ENCODE results near the gene ANKRD31.
"Not testable (repeated sequence)": the region's sequence is repeated elsewhere in the genome, so short reads cannot be mapped to it uniquely, and the experiment has no call there.

ANKRD31 gene

DNA sequence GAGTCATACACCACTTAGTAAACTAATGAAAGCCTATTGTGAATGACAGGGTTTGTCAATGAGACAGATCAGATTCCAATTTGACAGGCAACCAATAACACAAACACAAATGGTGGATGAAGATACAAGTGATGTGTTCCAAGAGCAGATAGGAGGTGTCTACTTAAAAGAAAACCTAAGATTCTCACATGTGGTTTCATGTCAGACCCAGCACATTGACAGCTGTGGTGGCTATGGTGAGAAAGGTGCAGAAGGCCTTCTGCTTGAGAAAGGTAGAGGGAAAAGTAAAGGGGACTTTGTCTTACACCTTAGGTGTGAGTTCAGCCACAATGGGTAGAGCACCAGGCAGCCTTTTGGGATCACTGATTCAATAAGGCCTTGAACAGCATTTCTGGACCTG, 11.2 kb downstream of the ANKRD31 start:
- no peak overlapping the region for H2AFZ ChIP-seq (ENCODE audit: low read length)
- H3K9me2 ChIP-seq (replicated peaks; ENCODE audit: low read depth, low read length), result no peaks in the 10 kb centered on the region
- no peak overlapping the region for H3K4me3 ChIP-seq (ENCODE audit: low read length, poor library complexity, severe bottlenecking)
- H3K4me2 ChIP-seq (ENCODE audit: low read depth, low read length, poor library complexity, severe bottlenecking), result no peak overlapping the region
- no peaks in the 10 kb centered on the region for H3K27me3 ChIP-seq (ENCODE audit: insufficient read depth, low read length, poor library complexity, severe bottlenecking)
- no peaks in the 10 kb centered on the region for H3K9me3 ChIP-seq (ENCODE audit: insufficient read depth, low read depth, low read length)
- H3K79me2 ChIP-seq (ENCODE audit: insufficient read depth, low read length), result no peaks in the 10 kb centered on the region
- no peaks in the 10 kb centered on the region for H3F3A ChIP-seq (ENCODE audit: low read depth)
- H3K4me1 ChIP-seq (ENCODE audit: insufficient read depth, low read length, poor library complexity, severe bottlenecking), result peaks cover 11% of the 10 kb centered on the region
- no peaks in the 10 kb centered on the region for H3K36me3 ChIP-seq (ENCODE audit: insufficient read depth, low read length)
- no peaks in the 10 kb centered on the region for H4K20me1 ChIP-seq (ENCODE audit: insufficient read depth, low read length, poor library complexity, severe bottlenecking)
- no peak for TF ChIP-seq EZH2phosphoT487 (IDR thresholded peaks at IDR 0.05; ENCODE audit: borderline replicate concordance)
- TF ChIP-seq, protein P1, sequence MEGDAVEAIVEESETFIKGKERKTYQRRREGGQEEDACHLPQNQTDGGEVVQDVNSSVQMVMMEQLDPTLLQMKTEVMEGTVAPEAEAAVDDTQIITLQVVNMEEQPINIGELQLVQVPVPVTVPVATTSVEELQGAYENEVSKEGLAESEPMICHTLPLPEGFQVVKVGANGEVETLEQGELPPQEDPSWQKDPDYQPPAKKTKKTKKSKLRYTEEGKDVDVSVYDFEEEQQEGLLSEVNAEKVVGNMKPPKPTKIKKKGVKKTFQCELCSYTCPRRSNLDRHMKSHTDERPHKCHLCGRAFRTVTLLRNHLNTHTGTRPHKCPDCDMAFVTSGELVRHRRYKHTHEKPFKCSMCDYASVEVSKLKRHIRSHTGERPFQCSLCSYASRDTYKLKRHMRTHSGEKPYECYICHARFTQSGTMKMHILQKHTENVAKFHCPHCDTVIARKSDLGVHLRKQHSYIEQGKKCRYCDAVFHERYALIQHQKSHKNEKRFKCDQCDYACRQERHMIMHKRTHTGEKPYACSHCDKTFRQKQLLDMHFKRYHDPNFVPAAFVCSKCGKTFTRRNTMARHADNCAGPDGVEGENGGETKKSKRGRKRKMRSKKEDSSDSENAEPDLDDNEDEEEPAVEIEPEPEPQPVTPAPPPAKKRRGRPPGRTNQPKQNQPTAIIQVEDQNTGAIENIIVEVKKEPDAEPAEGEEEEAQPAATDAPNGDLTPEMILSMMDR (conservative IDR thresholded peaks at IDR 0.05; ENCODE audit: low read length), result no peak
- no peak overlapping the region for H3K9ac ChIP-seq (ENCODE audit: low read depth, low read length, poor library complexity, severe bottlenecking)

DNA sequence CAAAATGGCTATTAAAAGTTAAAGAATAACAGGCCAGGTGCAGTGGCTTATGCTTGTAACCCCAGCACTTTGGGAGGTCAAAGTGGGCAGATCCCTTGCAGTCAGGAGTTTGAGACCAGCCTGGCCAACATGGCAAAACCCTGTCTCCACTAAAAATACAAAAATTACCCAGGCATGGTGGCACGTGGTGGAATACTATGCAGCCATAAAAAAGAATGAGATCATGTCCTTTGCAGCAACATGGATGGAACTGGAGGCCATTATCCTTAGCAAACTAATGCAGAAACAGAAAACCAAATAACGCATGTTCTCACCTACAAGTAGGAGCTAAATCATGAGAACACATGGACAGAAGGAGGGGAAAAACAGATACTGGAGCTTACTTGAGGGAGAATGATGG, 15.9 kb downstream of the ANKRD31 start:
- H3K4me2 ChIP-seq (ENCODE audit: low read depth, low read length, poor library complexity, severe bottlenecking); H2AFZ ChIP-seq (ENCODE audit: low read length); H3K27me3 ChIP-seq (ENCODE audit: insufficient read depth, low read length, poor library complexity, severe bottlenecking); H3K9ac ChIP-seq (ENCODE audit: low read depth, low read length, poor library complexity, severe bottlenecking); H3K36me3 ChIP-seq (ENCODE audit: insufficient read depth, low read length); H3K9me2 ChIP-seq (replicated peaks; ENCODE audit: low read depth, low read length); H3K4me3 ChIP-seq (ENCODE audit: low read length, poor library complexity, severe bottlenecking); H3K79me2 ChIP-seq (ENCODE audit: insufficient read depth, low read length); H3F3A ChIP-seq (ENCODE audit: low read depth); H4K20me1 ChIP-seq (ENCODE audit: insufficient read depth, low read length, poor library complexity, severe bottlenecking): not testable (repeated sequence)
- peaks cover 20% of the 10 kb centered on the region for H3K9me3 ChIP-seq (ENCODE audit: insufficient read depth, low read depth, low read length)
- peaks cover 11% of the 10 kb centered on the region for H3K4me1 ChIP-seq (ENCODE audit: insufficient read depth, low read length, poor library complexity, severe bottlenecking)

DNA sequence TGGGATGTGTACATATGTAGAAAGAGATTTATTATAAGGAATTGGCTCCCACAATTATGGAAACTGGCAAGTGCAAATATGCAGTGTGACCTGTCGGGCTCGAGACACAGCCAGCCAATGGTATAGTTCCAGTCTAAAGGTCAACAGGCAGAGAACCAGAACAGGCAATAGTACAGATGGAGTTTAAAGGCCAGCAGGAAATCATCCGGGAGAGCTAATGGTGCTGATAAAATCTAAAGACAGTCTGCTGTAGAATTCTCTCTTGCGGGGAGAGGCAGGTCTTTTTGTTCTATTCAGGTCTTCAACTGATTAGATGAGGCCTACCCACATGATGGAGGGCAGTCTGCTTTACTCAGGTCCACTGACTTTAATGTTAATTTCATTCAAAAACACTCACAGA, 21.8 kb downstream of the ANKRD31 start:
- Histone ChIP-seq H3K36me3 (ENCODE audit: insufficient read depth, low read length) (no peaks in the 10 kb centered on the region), H3K9ac (ENCODE audit: low read depth, low read length, poor library complexity, severe bottlenecking) (no peak overlapping the region), H3K4me2 (ENCODE audit: low read depth, low read length, poor library complexity, severe bottlenecking) (peak overlapping the region; percentile 59), H4K20me1 (ENCODE audit: insufficient read depth, low read length, poor library complexity, severe bottlenecking) (no peaks in the 10 kb centered on the region), H3K27me3 (ENCODE audit: insufficient read depth, low read length, poor library complexity, severe bottlenecking) (no peaks in the 10 kb centered on the region), H3K79me2 (ENCODE audit: insufficient read depth, low read length) (no peaks in the 10 kb centered on the region), H3K9me2 (replicated peaks; ENCODE audit: low read depth, low read length) (no peaks in the 10 kb centered on the region), H3K9me3 (ENCODE audit: insufficient read depth, low read depth, low read length) (peaks cover 20% of the 10 kb centered on the region), H3K4me3 (ENCODE audit: low read length, poor library complexity, severe bottlenecking) (peak overlapping the region; percentile 12), H3F3A (ENCODE audit: low read depth) (peaks cover 5% of the 10 kb centered on the region; the same call in 1 of the 2 replicates), H3K4me1 (ENCODE audit: insufficient read depth, low read length, poor library complexity, severe bottlenecking) (peaks cover 24% of the 10 kb centered on the region), H2AFZ (ENCODE audit: low read length) (no peak overlapping the region)
- no peak for TF ChIP-seq EZH2phosphoT487 (IDR thresholded peaks at IDR 0.05; ENCODE audit: borderline replicate concordance)
- TF ChIP-seq, protein P1 (conservative IDR thresholded peaks at IDR 0.05; ENCODE audit: low read length), result no peak

DNA sequence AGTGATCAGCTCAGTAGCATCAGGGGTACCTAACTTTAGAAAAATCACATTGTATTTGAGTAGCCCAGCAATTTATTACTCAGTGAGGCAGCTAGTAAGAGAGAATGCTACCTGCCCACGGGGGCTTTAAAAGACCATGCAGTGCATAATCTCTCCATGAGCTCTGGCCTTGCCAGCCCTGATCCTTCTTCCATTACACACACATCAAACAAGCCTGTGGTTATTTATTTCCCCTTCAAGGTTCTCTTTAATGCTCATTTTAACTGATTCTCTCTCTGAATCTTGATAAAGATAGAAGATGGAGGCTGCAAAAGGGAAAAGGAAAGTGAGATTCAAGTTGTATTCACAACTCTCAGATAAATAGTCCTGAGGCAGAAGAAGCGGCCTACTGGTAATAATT, 22.3 kb downstream of the ANKRD31 start:
- Histone ChIP-seq H3K79me2 (ENCODE audit: insufficient read depth, low read length) (no peaks in the 10 kb centered on the region), H3K4me3 (ENCODE audit: low read length, poor library complexity, severe bottlenecking) (peak overlapping the region; percentile 12), H3K27me3 (ENCODE audit: insufficient read depth, low read length, poor library complexity, severe bottlenecking) (no peaks in the 10 kb centered on the region), H4K20me1 (ENCODE audit: insufficient read depth, low read length, poor library complexity, severe bottlenecking) (no peaks in the 10 kb centered on the region), H3F3A (ENCODE audit: low read depth) (peaks cover 5% of the 10 kb centered on the region; the same call in 1 of the 2 replicates), H3K9me3 (ENCODE audit: insufficient read depth, low read depth, low read length) (peaks cover 20% of the 10 kb centered on the region), H3K4me2 (ENCODE audit: low read depth, low read length, poor library complexity, severe bottlenecking) (peak overlapping the region; percentile 59), H3K36me3 (ENCODE audit: insufficient read depth, low read length) (no peaks in the 10 kb centered on the region), H3K9ac (ENCODE audit: low read depth, low read length, poor library complexity, severe bottlenecking) (no peak overlapping the region), H2AFZ (ENCODE audit: low read length) (0 out of 2 replicates have a peak overlapping the region, but pooled peaks have one; percentile 8), H3K4me1 (ENCODE audit: insufficient read depth, low read length, poor library complexity, severe bottlenecking) (peaks cover 24% of the 10 kb centered on the region), H3K9me2 (replicated peaks; ENCODE audit: low read depth, low read length) (no peaks in the 10 kb centered on the region)
- TF ChIP-seq, protein P1 (conservative IDR thresholded peaks at IDR 0.05; ENCODE audit: low read length), result no peak
- TF ChIP-seq EZH2phosphoT487 (IDR thresholded peaks at IDR 0.05; ENCODE audit: borderline replicate concordance), result no peak
